Measurements from ENCODE around the gene P3H4.
A peak's percentile ranks its signal among the peaks of the same experiment; 100 is the strongest.
"Not testable (repeated sequence)": the region's sequence is repeated elsewhere in the genome, so short reads cannot be mapped to it uniquely, and the experiment has no call there.

The P3H4 gene

DNA sequence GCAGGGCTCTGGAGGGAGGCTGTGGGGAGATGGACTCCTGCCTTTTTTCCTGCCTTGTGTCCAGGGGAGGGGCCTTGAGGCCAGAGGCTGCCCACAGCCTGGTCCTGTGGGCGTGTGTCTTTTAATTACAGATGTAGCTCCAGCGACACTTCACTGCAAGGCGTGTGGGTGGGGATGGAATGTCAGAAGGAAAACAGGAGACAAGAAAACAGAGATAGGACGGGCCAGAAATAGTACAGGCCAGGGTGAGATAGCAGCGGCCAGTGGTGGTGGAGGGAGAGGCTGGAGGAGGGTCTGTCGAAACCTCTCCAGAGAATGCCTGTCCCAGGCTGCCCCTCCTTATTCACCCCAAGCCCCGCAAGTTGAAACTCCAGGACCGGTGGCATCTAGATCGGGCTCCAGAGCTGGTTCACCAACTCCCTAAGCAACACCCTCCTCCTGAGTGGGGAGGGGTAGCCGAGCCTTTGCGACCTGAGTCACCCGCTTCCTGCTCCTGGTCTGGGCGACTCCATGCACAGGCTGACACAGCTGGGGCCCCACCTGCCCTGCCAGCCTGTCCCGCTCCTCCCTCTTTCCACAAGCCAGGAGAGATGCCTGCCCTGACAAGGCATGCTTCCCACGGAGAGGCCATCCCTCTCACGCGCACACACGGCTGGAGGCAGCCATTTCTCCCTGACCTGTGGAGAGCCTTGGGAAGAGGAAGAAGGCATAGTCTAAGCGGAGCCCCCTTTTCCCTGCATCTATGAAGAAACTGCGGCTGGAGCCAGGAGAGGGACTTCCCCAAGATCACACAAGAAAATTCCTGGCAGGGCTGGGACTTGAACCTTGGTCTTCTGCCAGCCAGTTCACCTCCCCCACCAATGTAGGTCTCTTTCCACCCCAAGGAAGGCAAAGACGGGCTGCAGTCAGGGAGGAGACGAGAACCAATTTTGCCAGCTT, 18.6 kb downstream of the P3H4 start:
- DNase-seq: peak; percentile 99

DNA sequence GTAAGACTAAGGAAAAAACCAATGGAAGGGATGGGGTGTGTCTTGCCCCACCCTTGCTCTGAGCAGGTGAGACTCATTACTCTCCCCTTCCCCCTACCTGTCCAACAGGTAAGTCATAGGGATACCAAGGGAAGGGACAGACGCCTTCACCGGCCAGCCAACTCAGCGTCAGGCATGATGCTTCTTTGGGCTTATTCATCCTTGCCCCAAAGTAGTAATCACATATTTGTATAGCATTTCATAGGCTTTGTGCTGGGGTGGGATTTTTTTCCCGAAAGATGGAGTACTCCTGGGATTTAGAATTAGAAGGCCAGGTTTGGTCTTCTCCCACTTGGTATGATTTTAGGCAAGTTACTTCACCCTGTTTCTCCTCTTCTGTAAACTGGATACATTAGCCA, 24.7 kb downstream of the P3H4 start:
- DNase-seq: no peak

DNA sequence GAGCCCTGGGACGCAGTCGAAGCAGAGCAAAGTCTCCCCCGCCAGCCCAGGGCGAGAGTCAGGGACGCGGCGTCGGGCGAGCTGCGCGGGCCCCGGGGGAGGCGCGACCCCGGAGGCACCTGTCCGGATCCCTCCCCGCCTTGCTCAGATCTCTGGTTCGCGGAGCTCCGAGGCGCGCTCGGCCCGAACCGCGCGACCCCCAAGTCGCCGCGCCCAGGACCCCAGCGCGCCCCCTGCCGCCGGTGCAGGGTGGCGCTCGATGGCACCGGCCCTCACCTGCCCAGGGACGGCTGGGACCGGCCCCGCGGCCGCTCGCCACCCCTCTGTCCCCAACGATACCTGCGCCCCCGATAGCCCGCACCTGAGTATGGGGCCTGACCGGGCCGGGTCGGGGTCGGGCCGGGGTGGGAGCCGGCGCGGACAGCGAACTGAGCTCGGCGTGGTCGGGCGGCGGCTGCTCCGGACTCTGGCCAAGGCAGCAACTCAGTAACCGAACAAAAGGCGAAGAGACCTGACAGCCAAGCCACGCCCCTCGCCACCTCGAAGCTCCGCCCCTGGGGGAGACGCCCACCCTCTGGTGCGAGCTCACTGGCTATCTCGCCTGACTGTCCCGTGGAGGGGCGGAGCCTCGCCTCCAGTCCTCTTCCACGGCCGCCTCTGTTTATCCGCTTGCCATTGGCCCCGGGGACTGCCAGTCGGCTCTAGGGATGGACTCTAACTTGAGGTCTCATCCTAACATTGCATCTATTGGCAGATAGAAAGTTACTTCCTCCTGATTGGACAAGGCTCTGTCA, 25.3 kb downstream of the P3H4 start, which contains the start of gene JUP:
TSS of gene JUP (minus strand) at position 485 of the 794 bp plus-strand sequence. CDS start 14,857 bp downstream, outside the sequence.
- DNase-seq: peak; percentile 100

DNA sequence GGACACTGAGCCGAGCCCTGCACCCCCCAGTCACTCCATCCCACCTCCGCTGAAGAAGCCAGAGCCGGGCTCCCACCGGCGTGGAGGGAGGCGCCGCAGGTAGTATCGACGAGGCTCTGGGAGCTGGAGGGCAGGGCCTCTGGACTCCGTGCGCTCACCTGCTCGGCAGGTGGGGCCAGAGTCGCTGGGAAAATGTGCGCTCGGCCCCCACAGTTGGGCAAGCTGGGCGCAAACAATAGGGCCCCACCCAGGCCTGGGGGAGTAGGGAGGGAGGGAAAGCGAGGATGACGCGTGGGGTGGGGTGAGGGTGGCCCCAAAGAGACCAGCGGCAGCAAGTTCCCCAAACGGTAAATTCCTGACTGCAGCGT, 25.9 kb downstream of the P3H4 start:
- DNase-seq: peak; percentile 83

DNA sequence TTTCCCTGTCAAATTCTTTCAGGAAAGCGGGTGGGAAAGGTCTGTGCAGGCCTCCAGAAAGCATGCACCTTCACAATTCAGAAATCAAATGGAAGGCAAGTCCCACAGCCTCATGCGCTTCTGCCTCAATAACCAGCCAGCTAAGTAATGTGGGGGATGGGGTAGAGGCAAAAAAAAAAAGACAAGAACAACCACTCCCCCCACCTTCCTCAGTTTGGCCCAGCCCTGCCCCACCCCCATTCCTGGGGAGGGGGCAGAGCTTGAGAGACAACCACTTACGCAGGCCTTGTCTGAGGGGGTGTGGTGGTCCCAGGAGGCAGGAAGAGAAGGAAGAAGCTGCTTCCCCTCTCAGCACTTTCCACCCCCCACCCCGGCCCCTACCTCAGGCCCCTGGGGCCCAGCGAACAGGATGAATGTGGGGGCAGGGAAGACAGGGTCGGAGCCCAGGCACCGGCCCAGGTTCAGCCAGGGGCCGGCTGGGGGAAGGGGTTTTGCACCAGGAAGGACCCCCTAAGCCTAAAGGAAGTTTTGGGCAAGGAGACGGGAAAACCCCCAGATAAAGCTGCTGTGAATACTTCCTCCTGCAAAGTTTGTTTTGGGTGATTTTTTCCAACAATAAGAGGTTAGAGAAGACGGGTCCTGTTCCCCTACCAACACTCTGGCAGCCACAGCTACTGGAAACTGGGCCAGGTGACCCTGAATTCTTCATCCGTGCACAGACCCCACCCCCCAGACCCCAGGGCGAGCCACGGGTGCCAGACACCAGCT, 26.5 kb downstream of the P3H4 start:
- peak; percentile 97 for DNase-seq

GRCh38 chr17:41784207-41784744, 27.5 kb downstream of the P3H4 start:
- peak; percentile 92 for DNase-seq

- DNase-seq: no peak
Measured at GRCh38 chr17:41782142-41782541, 29.6 kb downstream of the P3H4 start.

GRCh38 chr17:41781404-41782110, 30.2 kb downstream of the P3H4 start:
- DNase-seq: no peak

- DNase-seq: no peak
Measured at GRCh38 chr17:41779954-41780353, 31.8 kb downstream of the P3H4 start.

DNA sequence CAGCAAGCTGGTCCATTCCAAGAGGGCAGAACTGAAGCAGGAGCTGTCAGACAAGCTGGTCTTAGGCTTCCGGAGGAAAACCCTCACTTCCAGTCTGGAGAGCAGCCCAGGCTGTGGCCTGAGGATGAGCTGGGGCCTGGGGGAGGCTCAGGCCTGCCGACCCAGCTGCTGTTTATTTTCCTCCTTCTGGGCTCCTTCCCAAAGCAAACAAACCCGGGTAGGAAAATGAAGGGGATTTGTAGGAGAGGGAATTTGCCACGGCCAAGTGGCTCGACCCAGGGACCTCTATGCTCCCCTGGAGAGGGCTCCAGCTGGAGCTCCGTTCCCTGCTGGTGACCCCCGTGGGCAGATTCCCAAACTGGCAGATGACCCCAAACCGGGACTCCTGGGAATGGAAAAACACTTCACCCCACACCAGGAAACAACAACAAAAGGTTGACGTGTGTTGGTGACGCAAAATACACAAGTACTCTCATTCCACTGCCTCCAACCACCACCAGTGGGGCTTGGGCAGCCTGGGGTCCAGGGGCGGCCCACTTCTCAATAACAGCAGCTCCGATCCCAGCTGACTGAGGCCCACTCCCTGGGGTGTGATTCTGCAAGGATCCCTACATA, 34.1 kb downstream of the P3H4 start:
- no peak for DNase-seq

DNA sequence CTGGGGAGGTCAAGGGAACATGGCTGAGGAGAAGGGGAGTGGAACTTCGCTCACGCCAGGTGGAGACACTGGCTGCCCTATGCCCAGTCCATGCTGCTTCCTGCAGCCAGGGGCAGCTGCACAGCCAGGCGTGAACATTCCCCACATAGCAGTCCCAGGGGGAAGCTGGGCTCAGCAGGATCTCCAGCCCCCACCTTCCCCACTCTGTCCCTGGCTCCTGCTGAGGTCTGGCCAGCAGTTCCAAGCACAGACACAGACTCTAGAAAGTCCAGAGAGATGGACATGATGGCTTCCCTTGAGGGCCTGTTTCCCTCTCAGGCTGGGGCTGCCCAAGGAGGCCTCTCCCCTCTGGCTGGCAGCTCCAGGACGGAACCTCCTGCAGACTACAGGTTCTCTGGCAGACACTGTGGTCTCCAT, 34.6 kb downstream of the P3H4 start:
- peak; percentile 93 for DNase-seq

- DNase-seq: not testable (repeated sequence)
Measured at GRCh38 chr17:41776262-41776900, 35.4 kb downstream of the P3H4 start.

DNA sequence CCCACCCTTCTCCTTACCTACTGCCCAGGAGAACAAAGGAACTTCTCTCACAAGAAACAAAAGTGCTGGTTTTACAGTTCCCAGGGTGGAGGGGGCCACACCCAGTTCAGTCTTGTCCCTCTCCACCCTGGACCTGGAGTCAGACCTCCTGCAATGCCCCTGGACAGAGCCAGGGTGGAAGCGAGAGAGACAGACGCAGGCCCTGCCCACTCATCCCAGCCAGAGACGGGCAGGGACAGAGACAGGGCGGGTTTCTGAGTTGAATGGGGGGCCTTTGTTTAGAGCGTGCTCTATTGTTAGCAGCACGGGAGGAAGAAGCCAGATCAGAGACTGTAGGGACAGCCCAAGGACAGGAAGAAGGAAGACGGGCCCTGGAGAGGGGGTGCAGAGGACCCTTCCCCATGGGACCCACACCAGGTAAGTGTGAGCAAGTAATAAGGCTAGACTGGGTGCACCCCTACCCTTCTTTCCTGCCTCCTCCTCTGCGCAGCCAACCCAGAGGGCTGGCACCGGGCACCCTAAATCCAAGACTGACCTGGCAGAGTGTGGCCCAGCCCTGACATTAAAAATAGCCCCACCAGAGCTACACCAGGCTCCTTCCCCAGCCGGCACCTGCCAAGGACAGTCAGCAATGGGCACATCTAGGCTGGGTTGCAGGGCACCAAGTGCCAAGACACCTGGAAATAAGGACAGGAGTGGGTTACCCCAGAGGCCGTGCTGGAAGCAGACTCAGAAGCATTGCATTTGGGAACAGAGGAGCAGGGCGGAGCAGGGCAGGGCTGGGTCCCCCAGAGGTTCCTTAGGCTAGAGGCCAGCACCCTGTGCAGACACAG, 36.1 kb downstream of the P3H4 start:
- DNase-seq: peak; percentile 94

- DNase-seq: peak; percentile 80
Measured at GRCh38 chr17:41773731-41774193, 38.0 kb downstream of the P3H4 start.

DNA sequence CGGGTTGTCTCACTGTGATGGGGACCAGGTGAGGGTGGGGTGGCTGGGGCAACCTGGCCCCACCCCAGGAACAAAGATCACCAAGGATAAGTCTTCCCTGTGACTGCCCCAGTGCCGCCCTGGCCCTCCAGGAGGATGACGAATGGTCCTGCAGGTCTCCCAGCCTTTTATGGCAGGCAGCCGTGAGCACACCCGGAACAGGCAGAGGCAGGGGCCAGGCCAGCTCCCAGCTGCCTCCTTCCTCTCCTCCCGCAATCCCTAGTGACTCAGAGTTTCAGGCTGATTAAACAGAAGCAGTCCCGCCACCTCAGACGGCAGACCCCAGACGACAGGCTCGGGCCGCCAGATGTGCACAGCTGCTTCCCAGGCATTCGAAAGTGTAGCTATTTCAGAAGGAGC, 38.6 kb downstream of the P3H4 start:
- peak; percentile 99 for DNase-seq

- no peak for DNase-seq
Measured at GRCh38 chr17:41772586-41773189, 39.1 kb downstream of the P3H4 start.

- peak; percentile 96 for DNase-seq
Measured at GRCh38 chr17:41772218-41772585, 39.5 kb downstream of the P3H4 start.

DNA sequence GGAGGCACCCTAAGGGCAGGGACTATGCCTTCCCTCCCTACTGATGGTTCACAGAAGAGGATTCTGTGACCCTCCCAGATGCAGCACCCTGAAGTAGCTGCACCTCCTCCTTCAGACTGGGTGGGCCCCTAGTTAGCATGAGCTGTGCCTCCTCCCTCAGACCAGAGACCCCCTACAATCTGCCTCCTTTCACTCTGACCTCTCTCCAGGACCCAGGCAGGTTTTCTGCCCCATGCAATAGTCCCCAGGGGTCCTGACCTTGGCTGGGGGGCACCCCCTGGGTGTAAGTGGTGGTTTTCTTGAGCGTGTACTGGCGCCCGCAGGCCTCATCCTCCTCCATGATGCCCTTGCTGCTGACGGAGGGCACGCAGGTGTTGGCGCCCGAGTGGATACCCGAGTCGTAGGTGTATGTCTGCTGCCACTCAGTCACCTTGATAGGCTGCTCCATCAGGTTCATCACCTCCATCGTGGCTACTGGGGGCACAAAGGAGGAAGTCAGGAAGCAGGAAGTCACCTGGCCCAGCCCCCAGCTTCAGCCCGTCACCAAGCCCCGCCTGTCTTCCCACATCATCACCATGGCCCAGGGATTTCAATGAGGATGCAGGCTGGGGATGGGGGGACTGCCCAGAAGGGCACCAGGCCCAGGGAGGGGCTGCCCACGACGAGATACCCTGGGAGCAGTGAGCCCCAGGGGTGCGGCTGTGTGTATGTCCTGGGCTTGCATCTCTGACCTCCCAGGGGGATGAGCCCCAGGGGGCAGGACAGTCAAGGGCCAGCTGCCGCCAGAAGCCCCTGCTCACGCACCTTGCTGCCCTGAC, 40.2 kb downstream of the P3H4 start:
- no peak for DNase-seq

DNA sequence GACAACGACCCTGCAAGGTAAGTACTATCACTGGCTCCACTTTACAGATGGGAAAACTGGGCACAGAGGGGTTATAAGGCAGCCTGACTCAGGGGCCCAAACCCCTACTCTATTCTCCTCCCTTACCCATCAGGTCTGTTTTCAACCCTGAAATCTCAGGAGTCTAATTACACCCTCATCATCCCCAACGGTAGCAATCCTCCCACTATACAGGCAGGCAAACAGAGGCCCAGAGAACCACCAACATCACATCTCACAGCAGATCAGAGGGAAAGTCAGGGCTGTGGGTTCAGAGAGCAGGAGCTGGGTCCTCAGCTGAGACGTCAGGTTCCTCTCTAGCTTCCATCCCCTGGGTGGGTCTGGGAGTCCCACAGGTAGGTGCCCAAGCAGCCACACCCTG, 41.8 kb downstream of the P3H4 start:
- no peak for DNase-seq

Data from islet precursor cell (in vitro differentiated cells).